GM21526 (cell line): ENCODE measurements around the gene GLT6D1.

Experiments
- ATAC-seq: cut with Tn5 transposase; IDR thresholded peaks from one replicate; pipeline ENCODE4 v1.9.1; 2021; ENCODE audit warnings: moderate library complexity; ENCODE audit not compliant: unreplicated experiment, low FRiP score

Gene GLT6D1

GRCh38 chr9:135632841-135633240 is 6.5 kb downstream of the GLT6D1 start:
- ATAC-seq, result no peak

- no peak for ATAC-seq
Measured at GRCh38 chr9:135624282-135624681, 15.1 kb downstream of the GLT6D1 start.

- no peak for ATAC-seq
Measured at GRCh38 chr9:135622415-135623020, 16.8 kb downstream of the GLT6D1 start.

- ATAC-seq, result no peak
Measured at GRCh38 chr9:135620558-135620957, 18.8 kb downstream of the GLT6D1 start.

GRCh38 chr9:135619599-135619886 is 19.8 kb downstream of the GLT6D1 start:
- ATAC-seq, result no peak

- no peak for ATAC-seq
Measured at GRCh38 chr9:135618866-135619598, 20.3 kb downstream of the GLT6D1 start.

GRCh38 chr9:135617991-135618411 is 21.3 kb downstream of the GLT6D1 start:
- ATAC-seq, result no peak

GRCh38 chr9:135617538-135617900 is 21.8 kb downstream of the GLT6D1 start:
- no peak for ATAC-seq

- no peak for ATAC-seq
Measured at GRCh38 chr9:135616619-135617537, 22.5 kb downstream of the GLT6D1 start.

- ATAC-seq, result no peak
Measured at GRCh38 chr9:135615666-135616618, 23.4 kb downstream of the GLT6D1 start.

GRCh38 chr9:135614821-135615665 is 24.3 kb downstream of the GLT6D1 start:
- no peak for ATAC-seq

- no peak for ATAC-seq
Measured at GRCh38 chr9:135613946-135614805, 25.2 kb downstream of the GLT6D1 start.

- ATAC-seq, result no peak
Measured at GRCh38 chr9:135612981-135613910, 26.1 kb downstream of the GLT6D1 start.

- no peak for ATAC-seq
Measured at GRCh38 chr9:135612437-135612836, 26.9 kb downstream of the GLT6D1 start.

GRCh38 chr9:135611875-135612209 is 27.5 kb downstream of the GLT6D1 start:
- ATAC-seq, result no peak

GRCh38 chr9:135611142-135611874 is 28.0 kb downstream of the GLT6D1 start:
- ATAC-seq, result no peak
